A204.1 (cell line): ENCODE measurements around the gene KLHL21.
"Not testable (repeated sequence)": the region's sequence is repeated elsewhere in the genome, so short reads cannot be mapped to it uniquely, and the experiment has no call there.

ENCODE experiments used
- FAIRE-seq: peaks from 2 replicates; lab custom pipeline; 2012; peaks lifted over from hg19 to GRCh38; lab: Jason Lieb, UNC

Gene KLHL21

DNA sequence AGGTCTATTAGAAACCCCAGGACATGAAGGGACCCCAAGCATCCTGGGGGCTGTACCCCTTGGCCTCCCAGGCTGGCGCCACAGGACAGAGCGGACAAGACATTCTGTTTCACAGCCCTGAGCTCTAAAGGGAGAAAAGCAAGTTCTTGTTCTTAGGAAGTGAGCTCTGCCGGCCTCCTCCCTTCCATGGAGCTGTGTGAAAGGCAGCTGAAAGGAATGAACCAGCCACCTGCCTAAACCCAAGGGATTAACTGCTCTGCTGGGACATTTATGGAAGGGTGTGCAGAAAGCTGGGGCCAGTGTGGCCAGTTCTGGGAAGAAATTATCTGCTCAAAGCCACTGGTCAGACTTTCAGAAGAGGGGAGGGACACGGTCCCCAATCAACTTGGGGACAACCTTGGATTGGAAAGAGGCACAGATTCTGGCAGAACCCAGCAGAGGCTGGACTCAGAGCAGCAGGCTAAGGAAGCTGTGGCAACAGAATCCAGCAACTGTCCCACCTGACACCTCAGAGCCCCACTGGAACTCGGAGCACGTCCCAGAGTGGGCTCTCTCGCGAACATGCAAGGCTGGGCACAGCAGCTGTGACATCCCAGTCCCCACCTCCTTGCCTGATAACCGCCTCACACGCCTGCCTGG lies 2.1 kb downstream of the KLHL21 start:
- FAIRE-seq: no peak

DNA sequence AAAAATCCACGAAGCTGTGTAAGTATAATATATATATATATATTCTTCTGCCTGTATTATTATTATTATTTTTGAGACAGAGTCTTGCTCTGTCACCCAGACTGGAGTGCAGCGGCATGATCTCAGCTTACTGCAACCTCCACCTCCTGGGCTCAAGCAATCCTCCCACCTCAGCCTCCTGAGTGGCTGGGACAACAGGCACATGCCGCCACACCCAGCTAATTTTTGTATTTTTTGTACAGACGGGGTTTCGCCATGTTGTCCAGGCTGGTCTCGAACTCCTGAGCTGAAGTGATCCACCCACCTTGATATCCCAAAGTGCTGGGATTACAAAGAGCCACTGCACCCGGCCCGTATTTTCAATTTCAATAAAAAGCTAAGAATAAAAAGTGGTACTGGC lies 2.7 kb downstream of the KLHL21 start:
- FAIRE-seq: not testable (repeated sequence)

DNA sequence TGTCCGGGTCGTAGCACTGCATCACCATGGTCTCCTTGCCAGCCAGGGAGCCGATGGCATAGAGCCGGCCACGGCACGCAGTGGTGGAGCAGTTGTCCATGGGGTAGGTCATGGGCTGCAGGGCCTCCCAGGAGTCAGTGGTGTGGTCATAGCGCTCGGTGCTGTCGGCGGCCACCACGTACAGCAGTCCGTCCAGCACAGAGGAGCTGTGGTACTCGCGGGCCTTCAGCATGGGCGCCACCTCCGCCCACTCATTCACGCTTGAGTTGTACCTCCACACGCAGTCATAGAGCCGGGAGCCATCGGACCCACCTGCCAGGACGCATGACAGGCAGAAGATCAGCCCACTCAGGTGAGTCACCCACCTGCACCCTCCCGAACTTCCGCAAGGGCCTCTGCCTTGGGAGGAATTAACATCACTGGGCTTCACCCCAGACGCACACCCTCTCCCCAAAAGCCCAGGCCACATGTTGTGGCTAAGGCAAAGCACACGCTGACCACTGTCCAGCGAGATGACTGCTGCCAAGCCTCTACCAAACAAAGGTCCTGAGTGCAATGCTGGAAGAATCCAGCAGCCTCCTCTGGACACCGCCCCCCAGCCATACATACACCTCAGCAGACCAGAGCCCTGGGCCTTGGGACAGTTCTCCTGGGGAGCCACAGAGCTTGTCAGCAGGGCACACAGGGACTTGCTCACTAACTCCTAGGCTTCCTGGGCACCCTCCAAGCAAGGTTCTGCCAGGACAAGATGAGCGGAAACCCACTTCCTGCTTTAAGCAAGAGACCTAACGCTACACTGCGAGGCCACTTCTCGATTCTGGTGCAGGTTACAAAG lies 3.3 kb downstream of the KLHL21 start:
- no peak for FAIRE-seq

DNA sequence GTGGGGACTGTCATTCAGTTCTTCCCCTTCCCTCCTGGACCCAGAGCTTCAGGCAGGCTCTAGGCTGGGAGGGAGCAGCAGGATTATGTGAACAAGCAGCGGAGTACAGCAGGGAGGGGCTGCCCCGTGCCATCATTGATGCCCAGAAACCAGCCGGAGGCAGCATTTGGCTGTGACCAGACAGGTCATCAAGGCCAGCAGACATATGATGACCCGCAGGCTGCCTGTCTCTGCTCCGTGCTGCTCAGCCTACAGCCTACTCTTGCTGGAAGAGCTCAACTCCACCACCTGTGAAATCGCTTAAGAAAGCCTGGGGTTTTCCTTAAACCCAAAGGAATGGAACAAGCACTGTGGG lies 4.9 kb downstream of the KLHL21 start:
- FAIRE-seq: no peak

DNA sequence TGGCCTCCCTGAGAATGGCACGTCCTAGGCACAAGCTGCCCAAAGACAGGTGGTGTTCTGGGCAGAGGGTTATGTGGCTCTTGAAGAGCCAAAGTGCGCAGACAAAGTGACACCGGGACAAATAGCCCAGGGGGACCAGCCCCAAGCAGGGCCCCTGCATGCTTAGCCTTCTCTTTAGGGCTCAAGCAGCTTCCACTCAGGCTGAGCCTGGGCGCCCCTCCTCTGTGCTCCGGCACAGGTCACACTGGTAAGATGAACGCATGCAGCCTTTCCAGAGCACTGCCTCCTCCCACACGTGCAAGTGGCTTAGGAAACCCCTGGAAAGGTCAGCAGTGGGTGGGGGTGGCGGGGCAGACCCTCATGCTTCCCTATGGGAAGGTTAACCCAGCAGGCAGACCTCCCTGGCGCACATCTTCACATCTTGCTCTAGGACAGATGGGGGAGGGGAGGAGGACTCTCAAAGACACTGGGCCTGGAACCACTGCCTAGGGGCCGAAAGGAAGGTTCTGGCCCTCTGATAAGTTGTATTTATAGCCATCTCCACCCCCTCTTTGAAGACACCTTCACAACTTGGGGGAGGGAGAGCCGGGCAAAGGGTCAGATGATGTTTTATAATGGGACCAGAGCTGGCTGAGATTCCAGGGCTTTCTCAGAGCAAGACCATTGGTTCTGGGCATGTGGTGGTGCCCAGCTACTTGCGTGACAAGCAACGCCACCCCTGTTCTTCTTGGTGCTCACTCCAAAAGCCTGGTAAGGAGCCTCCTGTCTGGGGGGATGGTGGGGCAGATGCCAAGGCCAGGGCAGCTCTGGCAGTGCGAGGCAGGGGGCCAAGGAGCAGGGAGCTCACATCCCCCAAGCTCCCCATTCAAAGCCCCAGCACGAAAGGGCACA lies 5.5 kb downstream of the KLHL21 start:
- FAIRE-seq: no peak

DNA sequence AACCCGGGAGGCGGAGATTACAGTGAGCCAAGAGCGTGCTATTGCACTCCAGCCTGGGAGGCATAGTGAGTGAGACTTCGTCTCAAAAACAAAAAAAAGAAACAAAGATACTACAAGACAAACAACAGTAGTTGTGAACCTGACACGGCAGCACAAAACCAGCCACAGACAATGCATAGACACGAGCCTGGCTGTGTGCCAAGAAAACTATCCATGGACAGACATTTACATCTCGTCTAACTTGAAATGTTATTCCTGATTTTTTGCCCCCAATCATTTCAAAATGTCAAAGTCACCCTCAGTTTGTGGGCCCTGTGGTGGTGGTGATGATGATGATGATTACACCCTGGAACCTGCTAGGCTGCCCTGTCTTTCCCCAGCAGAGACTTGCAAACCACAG lies 6.3 kb downstream of the KLHL21 start:
- no peak for FAIRE-seq

DNA sequence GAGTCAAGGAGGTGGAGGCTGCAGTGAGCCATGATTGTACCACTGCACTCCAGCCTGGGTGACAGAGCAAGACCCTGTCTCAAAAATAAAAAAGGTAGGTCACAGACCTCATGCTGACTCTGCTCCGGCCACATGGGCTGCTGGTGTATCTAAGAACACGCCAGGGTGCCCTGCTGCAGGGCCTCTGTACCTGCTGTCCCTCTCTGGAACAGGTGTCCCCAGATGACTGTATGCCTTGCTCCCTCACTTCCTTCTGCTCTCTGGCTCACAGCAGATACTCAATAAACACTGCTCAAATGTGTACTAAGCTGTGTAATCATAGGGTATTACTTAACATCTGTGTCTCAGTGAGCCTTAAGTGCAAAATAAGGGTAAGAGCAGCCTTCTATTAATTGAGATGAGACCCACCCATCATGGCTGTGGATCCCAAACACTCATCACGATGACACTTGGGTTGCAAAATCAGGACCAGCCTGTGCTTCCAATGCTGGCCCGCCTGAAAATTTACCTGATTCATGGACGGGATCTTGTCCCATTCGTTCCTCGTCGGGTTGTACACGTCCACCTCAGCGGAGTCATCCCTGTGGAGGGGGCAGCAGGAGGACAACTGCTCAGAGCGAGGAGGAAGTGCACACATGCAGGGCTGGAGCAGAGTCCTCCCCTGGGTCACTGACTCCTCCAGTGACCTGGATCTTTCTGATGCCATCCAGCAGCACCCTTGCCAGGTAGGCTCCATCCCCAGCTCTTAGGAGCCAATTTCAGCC lies 7.5 kb downstream of the KLHL21 start:
- no peak for FAIRE-seq

DNA sequence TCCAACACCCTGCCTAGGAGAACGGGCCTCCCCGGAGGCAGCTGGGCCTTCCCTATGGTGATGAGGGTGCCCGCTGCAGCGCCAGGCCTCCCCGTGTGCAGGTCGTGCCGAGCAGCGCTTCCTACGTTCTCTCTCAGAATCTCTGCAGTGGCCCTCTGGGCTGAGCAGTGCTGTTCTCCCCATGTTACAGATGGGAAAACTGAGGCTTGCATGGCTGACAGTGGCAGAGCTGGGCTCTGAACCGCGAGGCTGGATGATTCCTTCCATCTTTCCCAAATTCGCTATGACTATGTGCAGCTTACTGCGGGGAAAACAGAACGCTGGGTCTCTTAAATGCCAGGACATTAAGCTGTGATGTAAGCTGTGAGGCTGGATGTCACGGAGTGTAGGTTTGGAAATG lies 8.9 kb downstream of the KLHL21 start:
- FAIRE-seq: no peak

DNA sequence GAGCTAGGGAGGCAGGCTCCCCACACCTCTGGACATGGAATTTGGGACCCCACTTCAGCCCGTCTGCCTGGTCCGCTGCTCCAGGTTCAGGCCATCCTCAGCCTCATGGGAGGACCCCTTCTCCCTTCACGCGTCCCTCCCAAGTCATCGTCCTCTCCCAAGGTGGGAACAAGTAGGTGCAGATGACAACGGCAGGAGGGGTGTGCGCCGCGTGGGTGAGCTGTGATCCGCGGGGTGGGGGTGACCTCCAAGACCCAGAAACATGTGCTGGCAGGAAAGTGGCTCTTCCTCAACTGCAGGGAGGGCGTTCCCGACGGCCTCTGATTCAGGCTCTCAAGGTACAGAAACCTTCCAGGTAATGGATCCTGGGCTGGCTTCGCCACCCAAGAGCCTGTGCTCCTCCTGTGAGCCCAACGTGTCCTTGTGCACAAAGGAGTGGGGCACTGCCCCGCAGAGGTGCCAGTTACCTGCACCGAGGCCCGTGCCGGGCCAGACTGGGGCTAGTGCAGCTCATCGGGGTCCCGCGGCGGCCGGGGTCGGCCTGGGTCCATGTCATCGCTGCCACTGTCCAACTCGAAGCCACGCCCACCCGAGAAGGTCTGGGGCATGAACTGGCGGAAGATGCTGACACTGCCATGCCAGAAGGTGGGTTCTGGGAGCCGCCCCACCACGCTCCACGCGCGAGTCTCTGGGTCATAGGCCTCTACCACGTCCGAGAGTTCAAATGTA lies 9.6 kb downstream of the KLHL21 start:
- FAIRE-seq: no peak

DNA sequence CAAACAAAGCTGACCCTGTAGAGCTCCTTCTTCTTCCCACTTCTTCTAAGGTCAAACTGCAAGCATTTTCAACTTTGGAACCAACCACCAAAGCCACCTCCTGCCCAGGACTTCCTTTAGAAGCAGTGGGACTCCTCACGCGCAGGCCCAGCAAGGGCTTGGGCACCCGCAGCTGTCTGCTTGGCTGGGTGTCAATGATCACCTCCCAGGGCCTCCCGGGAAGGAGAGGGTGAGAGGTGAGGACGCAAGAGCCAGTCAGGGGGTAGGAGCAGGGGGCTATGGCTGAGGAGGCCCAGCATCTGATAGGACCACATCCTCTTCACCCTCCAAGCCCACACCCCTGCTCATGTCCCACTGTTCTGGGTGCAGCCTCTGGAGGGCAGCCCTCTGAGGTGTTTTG lies 10.2 kb downstream of the KLHL21 start:
- FAIRE-seq: no peak

DNA sequence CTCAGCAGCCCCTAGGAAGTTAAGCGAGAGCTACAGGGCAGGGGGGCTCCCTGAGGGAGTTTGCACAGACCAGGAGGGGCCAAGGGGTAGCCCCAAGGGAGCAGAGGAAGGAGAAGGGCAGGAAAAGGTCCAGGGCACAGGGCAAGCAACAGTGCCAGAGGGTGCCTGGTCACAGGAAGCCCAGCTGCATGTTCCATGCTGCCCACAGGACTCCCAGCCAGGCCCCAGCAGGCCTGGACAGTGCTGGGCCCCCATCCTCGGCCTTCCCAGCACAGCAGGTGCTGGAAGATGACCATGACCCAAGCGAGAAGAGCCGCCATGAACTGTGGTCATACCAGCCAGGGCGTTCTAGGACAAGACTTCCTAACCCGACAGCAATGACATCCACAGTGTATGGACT lies 11.0 kb downstream of the KLHL21 start:
- no peak for FAIRE-seq

DNA sequence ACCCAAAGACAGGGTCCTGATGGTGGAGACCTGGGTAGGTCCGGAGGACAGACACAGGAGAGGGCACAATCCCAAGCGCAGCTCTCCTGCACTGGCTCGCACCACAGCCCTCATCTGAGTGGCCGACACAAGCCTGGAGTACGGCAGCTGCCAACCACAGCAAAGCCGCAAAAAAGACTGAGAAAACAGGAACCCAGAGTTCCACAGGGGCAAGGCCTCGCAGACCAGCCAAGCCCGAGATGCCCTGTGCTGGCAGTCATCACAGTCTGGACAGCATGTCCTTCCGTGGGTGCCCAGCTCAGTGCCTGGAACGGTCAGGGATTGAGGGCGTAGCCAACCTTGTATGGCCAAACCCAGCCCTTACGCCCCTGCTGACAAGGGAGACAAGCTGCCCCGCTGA lies 11.4 kb downstream of the KLHL21 start:
- FAIRE-seq: no peak

DNA sequence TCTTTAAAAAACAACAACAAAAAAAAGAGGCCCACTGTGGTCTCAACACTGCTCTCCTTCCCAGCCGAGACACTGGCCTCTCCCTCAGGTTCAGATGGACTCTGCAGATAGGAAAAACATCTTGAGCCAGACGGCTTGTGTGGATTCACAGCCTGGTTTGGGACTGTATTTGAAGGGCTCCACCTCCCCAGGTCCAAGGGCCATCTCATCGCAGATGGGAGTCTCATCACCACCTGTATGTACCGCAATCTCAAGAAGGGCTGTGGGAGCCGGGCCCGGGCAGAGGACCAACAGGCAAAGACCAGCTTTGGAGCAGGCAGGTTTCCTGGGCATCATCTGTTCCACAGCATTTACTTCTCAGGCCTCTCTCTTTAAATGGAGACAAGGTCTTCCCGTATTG lies 12.6 kb downstream of the KLHL21 start:
- no peak for FAIRE-seq

DNA sequence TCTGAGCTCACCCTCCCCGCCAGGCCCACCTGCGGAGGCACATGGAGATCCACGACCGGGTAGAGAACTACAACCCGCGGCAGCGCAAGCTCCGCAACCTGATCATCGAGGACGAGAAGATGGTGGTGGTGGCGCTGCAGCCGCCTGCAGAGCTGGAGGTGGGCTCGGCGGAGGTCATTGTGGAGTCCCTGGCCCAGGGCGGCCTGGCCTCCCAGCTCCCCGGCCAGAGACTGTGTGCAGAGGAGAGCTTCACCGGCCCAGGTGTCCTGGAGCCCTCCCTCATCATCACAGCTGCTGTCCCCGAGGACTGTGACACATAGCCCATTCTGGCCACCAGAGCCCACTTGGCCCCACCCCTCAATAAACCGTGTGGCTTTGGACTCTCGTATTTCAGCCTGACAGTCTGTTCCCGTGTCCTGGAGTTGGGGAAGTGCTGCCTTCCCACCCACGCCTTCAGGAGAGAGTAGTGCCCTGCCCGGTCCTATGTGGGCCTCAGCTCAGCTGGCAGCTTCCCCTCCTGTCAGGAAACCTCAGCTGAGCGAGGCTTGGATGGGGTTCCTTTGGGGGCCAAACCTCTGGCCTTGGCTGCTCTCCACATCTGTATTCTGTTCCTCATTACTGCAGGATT lies 13.7 kb downstream of the KLHL21 start:
- no peak for FAIRE-seq

DNA sequence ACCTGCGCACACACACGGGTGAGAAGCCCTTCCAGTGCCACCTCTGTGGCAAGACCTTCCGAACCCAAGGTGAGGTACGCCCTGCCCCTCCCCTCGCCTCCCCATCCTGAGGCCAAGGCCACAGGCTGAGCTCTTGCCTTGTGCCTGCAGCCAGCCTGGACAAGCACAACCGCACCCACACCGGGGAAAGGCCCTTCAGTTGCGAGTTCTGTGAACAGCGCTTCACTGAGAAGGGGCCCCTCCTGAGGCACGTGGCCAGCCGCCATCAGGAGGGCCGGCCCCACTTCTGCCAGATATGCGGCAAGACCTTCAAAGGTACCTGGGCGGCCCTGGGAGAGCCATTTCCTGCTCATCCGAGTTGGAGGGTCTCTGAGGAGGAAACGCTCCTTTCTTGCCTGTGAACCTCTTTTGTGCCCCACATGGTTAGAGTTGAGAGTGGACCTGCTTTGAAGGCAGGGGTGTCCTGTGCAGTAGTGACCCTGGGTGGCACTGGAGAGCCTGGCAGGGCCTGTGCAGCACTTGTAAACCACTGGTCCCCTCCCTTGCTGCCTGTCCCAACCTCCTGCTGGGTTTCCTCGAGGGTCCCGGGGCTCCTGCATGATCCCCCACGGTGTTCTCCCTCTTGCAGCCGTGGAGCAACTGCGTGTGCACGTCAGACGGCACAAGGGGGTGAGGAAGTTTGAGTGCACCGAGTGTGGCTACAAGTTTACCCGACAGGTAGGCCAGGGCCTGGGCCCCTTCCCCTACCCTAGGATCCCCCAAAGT lies 14.4 kb downstream of the KLHL21 start:
- no peak for FAIRE-seq

DNA sequence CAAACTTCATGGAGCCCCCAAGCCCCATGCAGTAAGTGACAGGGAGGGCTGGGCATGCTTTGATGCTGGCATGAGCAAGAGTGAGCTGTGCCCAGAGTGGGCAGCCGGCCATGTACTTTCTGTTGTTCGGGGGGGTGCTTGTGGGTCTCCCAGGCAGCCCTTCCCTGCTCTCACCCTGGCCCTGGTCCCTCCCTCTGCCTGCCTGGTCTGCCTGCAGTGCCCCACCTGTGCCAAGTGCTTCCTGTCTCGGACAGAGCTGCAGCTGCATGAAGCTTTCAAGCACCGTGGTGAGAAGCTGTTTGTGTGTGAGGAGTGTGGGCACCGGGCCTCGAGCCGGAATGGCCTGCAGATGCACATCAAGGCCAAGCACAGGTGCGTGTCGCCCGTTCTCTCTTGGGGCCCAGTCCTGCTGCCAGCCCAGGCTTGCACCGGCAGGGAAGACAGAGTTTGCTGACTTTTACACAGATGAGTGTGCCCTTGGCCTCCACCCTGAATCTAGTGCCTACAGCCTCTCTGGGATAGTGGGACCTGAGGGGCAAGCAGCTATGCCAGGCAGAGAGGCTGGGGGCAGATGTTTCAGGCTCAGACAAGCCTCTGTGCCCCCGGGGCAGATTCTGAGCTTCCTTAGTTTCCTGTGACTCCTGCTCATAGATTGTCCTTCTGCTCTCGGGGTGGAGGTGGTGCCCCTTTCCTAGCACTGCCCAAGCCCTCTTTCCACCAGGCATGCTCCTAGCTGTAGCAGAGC lies 15.2 kb downstream of the KLHL21 start:
- no peak for FAIRE-seq

DNA sequence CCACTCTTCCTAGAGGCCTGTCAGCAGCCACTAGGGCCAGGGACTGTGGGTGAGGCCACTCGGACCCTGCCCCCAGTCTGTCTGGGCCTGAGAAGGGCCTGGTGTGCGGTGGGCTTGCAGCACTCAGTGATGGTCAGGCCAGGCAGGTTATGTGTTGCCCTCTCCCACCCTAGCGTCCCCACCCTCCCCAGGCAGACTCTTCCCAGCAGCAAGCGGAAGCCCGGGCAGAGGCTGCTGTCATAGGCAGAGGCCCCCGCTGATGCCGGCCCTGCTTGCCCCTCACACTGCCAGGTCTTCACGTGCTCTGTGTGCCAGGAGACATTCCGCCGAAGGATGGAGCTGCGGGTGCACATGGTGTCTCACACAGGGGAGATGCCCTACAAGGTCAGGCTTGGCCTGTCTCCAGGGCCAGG lies 16.3 kb downstream of the KLHL21 start:
- no peak for FAIRE-seq

DNA sequence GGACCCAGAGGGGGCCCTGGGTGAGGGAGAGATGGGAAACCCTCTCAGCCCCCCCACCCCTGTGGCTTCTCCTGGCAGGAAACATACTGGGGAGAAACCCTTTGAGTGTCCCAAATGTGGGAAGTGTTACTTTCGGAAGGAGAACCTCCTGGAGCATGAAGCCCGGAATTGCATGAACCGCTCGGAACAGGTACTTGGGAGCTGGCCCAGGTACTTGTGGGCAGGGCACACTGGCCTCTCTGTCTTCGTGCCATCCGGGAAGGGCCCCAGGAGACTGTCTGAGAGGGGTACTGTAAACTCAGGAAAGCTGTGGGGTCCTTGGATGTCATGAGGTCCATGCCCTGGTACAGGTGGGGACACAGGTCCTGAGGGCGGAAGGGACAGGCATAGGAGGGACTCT lies 16.8 kb downstream of the KLHL21 start:
- FAIRE-seq: no peak

DNA sequence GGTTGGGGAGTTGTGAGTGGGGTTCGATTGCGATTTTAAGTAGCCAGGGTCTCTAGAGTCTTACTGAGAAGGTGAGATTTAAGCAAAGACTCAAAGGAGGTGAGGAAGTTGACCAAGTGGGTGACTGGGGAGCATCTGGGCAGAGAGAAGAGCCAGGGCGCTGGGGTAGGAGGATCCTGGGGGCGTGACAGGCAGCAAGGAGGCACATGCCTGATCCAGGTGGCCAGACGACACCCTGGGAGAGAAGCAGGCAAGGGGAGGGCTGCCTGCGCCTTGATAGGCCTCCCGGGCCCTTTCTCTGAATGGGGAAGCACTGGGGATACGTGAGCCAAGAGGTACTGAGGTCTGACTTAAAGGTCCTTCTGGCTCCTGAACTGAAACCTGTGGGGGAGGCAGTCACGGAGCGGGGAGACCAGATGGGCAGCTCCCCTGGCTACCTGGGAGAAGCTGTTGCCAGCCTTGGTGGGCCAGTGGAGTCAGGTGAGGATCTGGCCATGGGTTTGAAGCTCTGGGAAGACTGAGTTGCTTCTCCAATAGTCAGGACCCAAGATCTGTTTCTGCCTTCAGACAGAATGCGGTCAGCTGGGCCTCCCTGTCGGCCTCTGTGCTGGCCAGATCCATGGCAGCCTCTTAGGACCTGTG lies 17.5 kb downstream of the KLHL21 start:
- FAIRE-seq: no peak
